PFSK-1 (cell line): Measurements from ENCODE around the gene UNC93B1.

Source experiments
- FOXP2 ChIP-seq: optimal IDR thresholded peaks from 2 replicates; pipeline ENCODE3; 2011; ENCODE audit warnings: borderline replicate concordance, control low read depth, inconsistent platforms; ENCODE audit not compliant: insufficient read depth; ENCODE audit errors: extremely low read length, extremely low read depth
- POLR2AphosphoS5 ChIP-seq: IDR thresholded peaks from 2 replicates; pipeline ENCODE4 v1.6.1; 2012; ENCODE audit warnings: low read depth, mild to moderate bottlenecking, control low read depth, low read length, moderate library complexity
- REST ChIP-seq, 2 experiments: IDR thresholded peaks; 2 replicates each; pipeline versions ENCODE4 v1.6.1 to v1.8.0; 2011 to 2012; ENCODE audit warnings: low read depth in 2 of 2, low read length in 2 of 2, control low read depth in 1 of 2, inconsistent platforms in 1 of 2, mild to moderate bottlenecking in 1 of 2, moderate library complexity in 1 of 2; ENCODE audit not compliant: insufficient read depth in 1 of 2

GRCh38 chr11:68049509-68050370 is 45.8 kb upstream of the UNC93B1 start:
- no peak for TF ChIP-seq REST (IDR thresholded peaks at IDR 0.05; ENCODE audit: insufficient read depth in 1 of 2, low read depth in 2 of 2, low read length in 2 of 2)
- no peak for TF ChIP-seq POLR2AphosphoS5
- TF ChIP-seq FOXP2, result no peak
